Upper lobe of left lung (tissue), 6 donors: ENCODE measurements around the gene SETMAR. TPM values are rescaled to one million over a fixed set of nuclear protein-coding genes. Genes with fewer than 3 reads are reported as not detected.

Experiments used
- ATAC-seq, 2 donors: fragments of 200-7000 bp; cut with Tn5 transposase; one replicate each; pipeline ENCODE4 v1.9.1; 2022; ENCODE audit warnings: mild to moderate bottlenecking in 2 of 2, moderate library complexity in 2 of 2; ENCODE audit not compliant: low FRiP score in 2 of 2
- DNase-seq, 2 donors: peaks; one replicate each; pipeline ENCODE4 v3.0.0-alpha.2; 2019 to 2020
- H3K27ac ChIP-seq, 4 donors: fragments of 200-600 bp; sonication (generic); one replicate each; pipeline ENCODE4 v1.5.1; 2016 to 2019
- H3K27me3 ChIP-seq, 4 donors: fragments of 200-600 bp; sonication (generic); one replicate each; pipeline ENCODE4 v1.5.1; 2017 to 2019
- H3K36me3 ChIP-seq, 4 donors: fragments of 200-600 bp; sonication (generic); one replicate each; pipeline ENCODE4 v1.5.1; 2016 to 2019
- H3K4me1 ChIP-seq, 4 donors: fragments of 200-600 bp; sonication (generic); one replicate each; pipeline ENCODE4 v1.5.1; 2018 to 2019
- H3K4me3 ChIP-seq, 4 donors: fragments of 200-600 bp; sonication (generic); one replicate each; pipeline ENCODE4 v1.5.1; 2017 to 2019; ENCODE audit warnings: mild to moderate bottlenecking in 2 of 4, moderate library complexity in 1 of 4
- H3K9me3 ChIP-seq, 4 donors: fragments of 200-600 bp; sonication (generic); one replicate each; pipeline ENCODE4 v1.5.1; 2018 to 2019
- EP300 ChIP-seq, 4 donors: sonication (generic); formaldehyde crosslinking; IDR thresholded peaks; one replicate each; pipeline ENCODE4 v1.5.1; 2017; ENCODE audit warnings: antibody characterized with exemption in 4 of 4, control low read depth in 2 of 4
- POLR2A ChIP-seq, 4 donors: fragments of 450-650 bp; IDR thresholded peaks; one replicate each; pipeline ENCODE4 v1.5.1; 2016 to 2017; ENCODE audit warnings: antibody characterized with exemption in 4 of 4, mild to moderate bottlenecking in 2 of 4
- POLR2AphosphoS5 ChIP-seq, 2 donors: sonication (generic); formaldehyde crosslinking; IDR thresholded peaks; one replicate each; pipeline ENCODE4 v1.5.1; 2017; ENCODE audit warnings: antibody characterized with exemption in 2 of 2
- WGBS, 2 donors: methylation state at CpG; one replicate each; pipeline ENCODE4 v1.1.5; 2017 to 2018; 5-methylcytosine and 5-hydroxymethylcytosine counted together
- total RNA-seq, 6 donors: library from RNA; depleted of rRNA in 4 of 6; stranded (reverse); fragments of >200 nt in 4 of 6; gene quantifications; one replicate each; pipeline versions ENCODE4 v1.1.0 to v1.2.1, GENCODE V29; 2016 to 2021
- TF ChIP-seq, protein P1 (sequence below), 6 experiments: fragments of 450-650 bp in 4 of 6; fragments of 200-600 bp in 2 of 6; sonication (generic) in 2 of 6; IDR thresholded peaks; one replicate each; pipeline ENCODE4 v1.5.1; 2016 to 2019; ENCODE audit warnings: antibody characterized with exemption in 6 of 6
- donor health status: DM: no; HTN: no; CAD: no; lungs with moderate emphysema.
- donor health status: DM: no; HTN: yes; CAD: no; lungs with severe emphysema.

SETMAR gene
- total RNA-seq, 6 donors from 2014 or later = 9.7 to 57.6 (median 11.4) TPM

- TF ChIP-seq POLR2A (IDR thresholded peaks at IDR 0.05) = no peak
- TF ChIP-seq, protein P1, sequence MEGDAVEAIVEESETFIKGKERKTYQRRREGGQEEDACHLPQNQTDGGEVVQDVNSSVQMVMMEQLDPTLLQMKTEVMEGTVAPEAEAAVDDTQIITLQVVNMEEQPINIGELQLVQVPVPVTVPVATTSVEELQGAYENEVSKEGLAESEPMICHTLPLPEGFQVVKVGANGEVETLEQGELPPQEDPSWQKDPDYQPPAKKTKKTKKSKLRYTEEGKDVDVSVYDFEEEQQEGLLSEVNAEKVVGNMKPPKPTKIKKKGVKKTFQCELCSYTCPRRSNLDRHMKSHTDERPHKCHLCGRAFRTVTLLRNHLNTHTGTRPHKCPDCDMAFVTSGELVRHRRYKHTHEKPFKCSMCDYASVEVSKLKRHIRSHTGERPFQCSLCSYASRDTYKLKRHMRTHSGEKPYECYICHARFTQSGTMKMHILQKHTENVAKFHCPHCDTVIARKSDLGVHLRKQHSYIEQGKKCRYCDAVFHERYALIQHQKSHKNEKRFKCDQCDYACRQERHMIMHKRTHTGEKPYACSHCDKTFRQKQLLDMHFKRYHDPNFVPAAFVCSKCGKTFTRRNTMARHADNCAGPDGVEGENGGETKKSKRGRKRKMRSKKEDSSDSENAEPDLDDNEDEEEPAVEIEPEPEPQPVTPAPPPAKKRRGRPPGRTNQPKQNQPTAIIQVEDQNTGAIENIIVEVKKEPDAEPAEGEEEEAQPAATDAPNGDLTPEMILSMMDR (IDR thresholded peaks at IDR 0.05) = no peak
- TF ChIP-seq POLR2AphosphoS5 (IDR thresholded peaks at IDR 0.05) = no peak
- TF ChIP-seq EP300 (IDR thresholded peaks at IDR 0.05) = no peak
- ATAC-seq = no peak
- H3K36me3 ChIP-seq = peaks cover 0 to 6% (median 0%) of the 10 kb centered on the region in 4 donors
- no peaks in the 10 kb centered on the region for H3K9me3 ChIP-seq
- no peak overlapping the region for H3K27ac ChIP-seq
- DNase-seq = no peak
- H3K4me1 ChIP-seq = peaks cover 9 to 12% (median 11%) of the 10 kb centered on the region in 4 donors
- WGBS, 2 donors = 89 to 91% methylated on average over 12 of the region's 12 CpGs
- H3K4me3 ChIP-seq = no peak overlapping the region
- H3K27me3 ChIP-seq = no peaks in the 10 kb centered on the region
Measured at GRCh38 chr3:4359805-4360502, 56.8 kb downstream of the SETMAR start.

DNA sequence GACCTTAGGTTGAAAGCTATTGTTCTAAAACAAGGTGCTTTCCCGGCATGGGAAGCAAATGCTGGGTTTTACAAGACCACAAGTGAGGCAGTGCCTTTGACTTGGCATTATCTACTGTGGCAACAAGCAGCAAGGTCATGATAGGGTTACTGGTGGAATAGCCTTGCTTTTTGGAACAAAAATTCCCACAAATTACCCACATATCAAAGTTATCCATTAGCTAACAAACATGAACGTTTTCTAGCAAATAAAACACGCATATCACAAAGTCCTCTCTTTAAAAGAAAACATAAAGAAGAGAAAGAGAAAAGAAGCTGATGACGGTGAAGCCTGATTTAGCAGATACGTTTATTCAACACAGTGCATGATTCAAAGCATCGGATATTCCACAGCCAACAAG is 57.6 kb downstream of the SETMAR start:
- DNase-seq = no peak
- no peak for ATAC-seq
- WGBS, 2 donors = 77 to 85% methylated on average over 6 of the region's 6 CpGs

GRCh38 chr3:4362523-4362922 is 59.4 kb downstream of the SETMAR start:
- peaks cover 0 to 6% (median 0%) of the 10 kb centered on the region in 4 donors for H3K36me3 ChIP-seq
- ATAC-seq (no peak), DNase-seq (no peak)
- no peak overlapping the region for H3K27ac ChIP-seq
- TF ChIP-seq EP300 (IDR thresholded peaks at IDR 0.05) (no peak), POLR2AphosphoS5 (IDR thresholded peaks at IDR 0.05) (no peak), POLR2A (IDR thresholded peaks at IDR 0.05) (no peak)
- TF ChIP-seq, protein P1 (IDR thresholded peaks at IDR 0.05) = no peak
- 96 to 100% methylated on average over 2 of the region's 2 CpGs for WGBS, 2 donors
- no peaks in the 10 kb centered on the region for H3K9me3 ChIP-seq
- H3K4me3 ChIP-seq = no peak overlapping the region
- H3K4me1 ChIP-seq = no peaks in the 10 kb centered on the region
- no peaks in the 10 kb centered on the region for H3K27me3 ChIP-seq

More for the DNA sequence above, 57.6 kb downstream of the SETMAR start:
- Histone ChIP-seq H3K4me3 (no peak overlapping the region), H3K4me1 (peaks cover 4 to 8% (median 7%) of the 10 kb centered on the region in 4 donors), H3K9me3 (no peaks in the 10 kb centered on the region), H3K27me3 (no peaks in the 10 kb centered on the region), H3K27ac (no peak overlapping the region), H3K36me3 (peaks cover 0 to 6% (median 0%) of the 10 kb centered on the region in 4 donors)
- TF ChIP-seq POLR2A (IDR thresholded peaks at IDR 0.05) = no peak
- TF ChIP-seq, protein P1 (IDR thresholded peaks at IDR 0.05) = no peak

Other genes starting within 250 kb of the SETMAR start
- 10 to 100 TPM; 34.5 to 63.0 (median 54.0) TPM for gene SUMF1, start 163.9 kb downstream of the SETMAR start, total RNA-seq
- 100 to 1,000 TPM in 1 of 6 donors, 10 to 100 TPM in 5; 55.5 to 136 (median 66.2) TPM for gene ITPR1, start 190.0 kb downstream of the SETMAR start, total RNA-seq